GM12873 (cell line): Measurements from ENCODE around the gene MS4A2.

Experiments used
- CTCF ChIP-seq: IDR thresholded peaks from 2 replicates; pipeline ENCODE4 v1.5.1; 2012; ENCODE audit warnings: low read depth, mild to moderate bottlenecking, moderate library complexity, low read length, control low read depth; ENCODE audit not compliant: insufficient read depth; ENCODE audit errors: missing control alignments

The MS4A2 gene

GRCh38 chr11:60087239-60087638 is 1.2 kb upstream of the MS4A2 start:
- TF ChIP-seq CTCF: no peak

- no peak for TF ChIP-seq CTCF
These were observed 7.1 kb downstream of the MS4A2 start for GRCh38 chr11:60095477-60096120.

GRCh38 chr11:60097189-60097588 is 8.7 kb downstream of the MS4A2 start:
- no peak for TF ChIP-seq CTCF

- TF ChIP-seq CTCF: no peak
These were observed 10.0 kb downstream of the MS4A2 start for GRCh38 chr11:60098508-60098907.

GRCh38 chr11:60100516-60100915 is 12.1 kb downstream of the MS4A2 start:
- no peak for TF ChIP-seq CTCF

- no peak for TF ChIP-seq CTCF
These were observed 23.3 kb downstream of the MS4A2 start for GRCh38 chr11:60111793-60112192.

- TF ChIP-seq CTCF: no peak
These were observed 28.7 kb downstream of the MS4A2 start for GRCh38 chr11:60116996-60117790.
